Natural killer cell (primary cell): ENCODE data around the gene RASGEF1C. TPM values are rescaled to one million over a fixed set of nuclear protein-coding genes. Genes with fewer than 3 reads are reported as not detected.

ENCODE experiments used
- ATAC-seq, 3 donors: fragments of 150-1000 bp in 2 of 3; fragments of 200-7000 bp in 1 of 3; cut with Tn5 transposase; 1 replicate in 1 of 3; 2 replicates in 2 of 3; pipeline ENCODE4 v1.10.0; 2021; ENCODE audit warnings: mild to moderate bottlenecking in 2 of 3, moderate library complexity in 2 of 3
- DNase-seq, 2 donors: peaks; one replicate each; pipeline versions ENCODE4 v3.0.0 to v3.0.0-alpha.2; 2013 to 2021; ENCODE audit warnings: mixed read lengths in 1 of 2
- H3K27ac ChIP-seq: one replicate; pipeline ENCODE4 v1.5.1; 2013; ENCODE audit warnings: mild to moderate bottlenecking, low read length
- H3K27me3 ChIP-seq: one replicate; pipeline ENCODE4 v1.6.1; 2013; ENCODE audit warnings: low read length; ENCODE audit not compliant: control insufficient read depth, insufficient read depth
- H3K36me3 ChIP-seq: one replicate; pipeline ENCODE4 v1.6.1; 2013; ENCODE audit warnings: low read length; ENCODE audit not compliant: control insufficient read depth, insufficient read depth
- H3K4me1 ChIP-seq: one replicate; pipeline ENCODE4 v1.6.1; 2013; ENCODE audit warnings: low read length; ENCODE audit not compliant: control insufficient read depth, insufficient read depth
- H3K4me3 ChIP-seq: one replicate; pipeline ENCODE4 v1.5.1; 2013; ENCODE audit warnings: low read length
- H3K9me3 ChIP-seq: one replicate; pipeline ENCODE4 v1.6.1; 2013; ENCODE audit warnings: low read length; ENCODE audit not compliant: control insufficient read depth, insufficient read depth
- H3K27ac Mint-ChIP-seq, 2 donors: one replicate each; pipeline ENCODE4 v1.8.0; 2022; ENCODE audit warnings: mild to moderate bottlenecking in 2 of 2, mixed read lengths in 2 of 2, moderate library complexity in 1 of 2
- H3K27me3 Mint-ChIP-seq, 2 donors: one replicate each; pipeline ENCODE4 v1.8.0; 2022; ENCODE audit warnings: low read depth in 2 of 2, mixed read lengths in 2 of 2
- H3K36me3 Mint-ChIP-seq: one replicate; pipeline ENCODE4 v1.8.0; 2022; ENCODE audit warnings: mixed read lengths
- H3K4me1 Mint-ChIP-seq, 2 donors: one replicate each; pipeline ENCODE4 v1.8.0; 2022; ENCODE audit warnings: mixed read lengths in 2 of 2
- H3K4me3 Mint-ChIP-seq: one replicate; pipeline ENCODE4 v1.8.0; 2022; ENCODE audit warnings: mild to moderate bottlenecking, moderate library complexity, mixed read lengths
- H3K9me3 Mint-ChIP-seq, 2 donors: one replicate each; pipeline ENCODE4 v1.8.0; 2022; ENCODE audit warnings: mixed read lengths in 2 of 2
- WGBS: methylation state at CpG from one replicate; pipeline ENCODE4 v1.1.7; 2013; ENCODE audit warnings: missing lambda C conversion rate; ENCODE audit not compliant: insufficient coverage; 5-methylcytosine and 5-hydroxymethylcytosine counted together
- intact Hi-C: fragments of 100-400 bp; cut with micrococcal nuclease; formaldehyde crosslinking; loops from one replicate; pipeline ENCODE4 v1.14.2; 2022
- total RNA-seq, 4 donors: library from RNA; stranded (reverse); fragments of 120-200 nt in 1 of 4; gene quantifications; one replicate each; pipeline versions ENCODE4 v1.2.3 to v1.2.4, GENCODE V29; 2013 to 2022
- TF ChIP-seq, protein P1 (sequence below): fragments of 200-600 bp; IDR thresholded peaks from one replicate; pipeline ENCODE4 v1.8.0; 2022; ENCODE audit warnings: antibody characterized with exemption

Gene RASGEF1C
- total RNA-seq, 3 donors from 2014 or later (not counting 1 experiment from before 2014, with no cell fraction given), result not detected

- intact Hi-C loops, result no loop called here
- Mint-ChIP-seq H3K4me3 (no peak overlapping the region), H3K36me3 (no peaks in the 10 kb centered on the region)
These were observed 52.9 kb downstream of the RASGEF1C start for GRCh38 chr5:180156141-180156540.

DNA sequence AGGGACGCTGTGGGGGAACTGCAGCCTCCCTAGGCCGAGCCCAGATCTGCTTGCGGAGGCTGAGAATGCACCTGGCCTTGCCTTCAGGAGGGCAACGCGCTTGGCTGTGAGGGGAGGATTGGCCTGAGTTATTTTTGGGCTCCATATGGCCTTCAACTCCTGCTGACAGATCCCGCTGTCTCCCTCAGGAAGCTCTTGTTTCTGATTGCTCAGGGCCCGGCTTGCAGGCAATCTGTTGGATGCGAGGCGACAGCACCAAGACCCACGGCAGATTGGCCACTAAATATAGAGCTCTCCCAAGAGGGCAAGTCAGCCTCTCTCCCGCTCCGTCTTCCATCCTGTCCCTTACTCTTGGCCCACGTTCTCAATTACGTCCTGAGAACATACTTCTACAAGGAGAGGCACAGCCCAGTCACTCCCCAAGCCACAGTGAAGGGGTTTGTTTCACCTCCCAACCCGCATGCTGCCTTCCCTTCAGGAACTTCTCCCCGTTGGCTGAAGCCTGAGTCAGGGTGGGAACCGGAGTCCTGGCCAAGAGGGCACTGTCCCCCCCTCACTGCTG lies 53.6 kb downstream of the RASGEF1C start:
- Histone ChIP-seq H3K9me3 (no peaks in the 10 kb centered on the region), H3K4me3 (no peak overlapping the region), H3K27ac (no peak overlapping the region), H3K27me3 (no peaks in the 10 kb centered on the region), H3K4me1 (peaks cover 4% of the 10 kb centered on the region), H3K36me3 (no peaks in the 10 kb centered on the region)
- no peaks in the 10 kb centered on the region for H3K9me3 Mint-ChIP-seq
- peaks cover 0 to 5% of the 10 kb centered on the region in 2 donors for H3K27me3 Mint-ChIP-seq
- no peak for ATAC-seq
- intact Hi-C loops, result no loop called here
- H3K4me1 Mint-ChIP-seq, result peaks cover 0 to 2% of the 10 kb centered on the region in 2 donors
- WGBS, result 87% methylated on average over 17 of the region's 17 CpGs
- no peaks in the 10 kb centered on the region for H3K36me3 Mint-ChIP-seq
- no peak overlapping the region for H3K27ac Mint-ChIP-seq
- TF ChIP-seq, protein P1, sequence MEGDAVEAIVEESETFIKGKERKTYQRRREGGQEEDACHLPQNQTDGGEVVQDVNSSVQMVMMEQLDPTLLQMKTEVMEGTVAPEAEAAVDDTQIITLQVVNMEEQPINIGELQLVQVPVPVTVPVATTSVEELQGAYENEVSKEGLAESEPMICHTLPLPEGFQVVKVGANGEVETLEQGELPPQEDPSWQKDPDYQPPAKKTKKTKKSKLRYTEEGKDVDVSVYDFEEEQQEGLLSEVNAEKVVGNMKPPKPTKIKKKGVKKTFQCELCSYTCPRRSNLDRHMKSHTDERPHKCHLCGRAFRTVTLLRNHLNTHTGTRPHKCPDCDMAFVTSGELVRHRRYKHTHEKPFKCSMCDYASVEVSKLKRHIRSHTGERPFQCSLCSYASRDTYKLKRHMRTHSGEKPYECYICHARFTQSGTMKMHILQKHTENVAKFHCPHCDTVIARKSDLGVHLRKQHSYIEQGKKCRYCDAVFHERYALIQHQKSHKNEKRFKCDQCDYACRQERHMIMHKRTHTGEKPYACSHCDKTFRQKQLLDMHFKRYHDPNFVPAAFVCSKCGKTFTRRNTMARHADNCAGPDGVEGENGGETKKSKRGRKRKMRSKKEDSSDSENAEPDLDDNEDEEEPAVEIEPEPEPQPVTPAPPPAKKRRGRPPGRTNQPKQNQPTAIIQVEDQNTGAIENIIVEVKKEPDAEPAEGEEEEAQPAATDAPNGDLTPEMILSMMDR, result no peak
- no peak overlapping the region for H3K4me3 Mint-ChIP-seq
- DNase-seq, result no peak

More at GRCh38 chr5:180156141-180156540, 52.9 kb downstream of the RASGEF1C start:
- H3K4me1 Mint-ChIP-seq, result peaks cover 0 to 8% of the 10 kb centered on the region in 2 donors
- TF ChIP-seq, protein P1, result no peak
- no peak overlapping the region for H3K27ac ChIP-seq
- no peaks in the 10 kb centered on the region for H3K9me3 Mint-ChIP-seq
- H3K27me3 ChIP-seq, result no peaks in the 10 kb centered on the region
- peaks cover 0 to 11% of the 10 kb centered on the region in 2 donors for H3K27me3 Mint-ChIP-seq
- no peak for ATAC-seq
- DNase-seq, result no peak
- no peak overlapping the region for H3K27ac Mint-ChIP-seq
- no peak overlapping the region for H3K4me3 ChIP-seq
- no peaks in the 10 kb centered on the region for H3K9me3 ChIP-seq
- H3K4me1 ChIP-seq, result peaks cover 4% of the 10 kb centered on the region
- 90% methylated on average over 10 of the region's 10 CpGs for WGBS
- no peaks in the 10 kb centered on the region for H3K36me3 ChIP-seq

GRCh38 chr5:180154821-180155364 lies 54.1 kb downstream of the RASGEF1C start:
- H3K9me3 Mint-ChIP-seq, result no peaks in the 10 kb centered on the region
- DNase-seq, result no peak
- no peaks in the 10 kb centered on the region for H3K9me3 ChIP-seq
- intact Hi-C loops, result no loop called here
- no peak overlapping the region for H3K4me3 Mint-ChIP-seq
- ATAC-seq, result no peak
- no peaks in the 10 kb centered on the region for H3K36me3 ChIP-seq
- no peak overlapping the region for H3K27ac Mint-ChIP-seq
- H3K4me1 ChIP-seq, result no peaks in the 10 kb centered on the region
- TF ChIP-seq, protein P1, result no peak
- H3K4me1 Mint-ChIP-seq, result no peaks in the 10 kb centered on the region
- H3K36me3 Mint-ChIP-seq, result peaks cover 4% of the 10 kb centered on the region
- WGBS, result 89% methylated on average over 5 of the region's 5 CpGs
- no peak overlapping the region for H3K4me3 ChIP-seq
- no peaks in the 10 kb centered on the region for H3K27me3 ChIP-seq
- H3K27me3 Mint-ChIP-seq, result peaks cover 2 to 6% of the 10 kb centered on the region in 2 donors
- H3K27ac ChIP-seq, result no peak overlapping the region

DNA sequence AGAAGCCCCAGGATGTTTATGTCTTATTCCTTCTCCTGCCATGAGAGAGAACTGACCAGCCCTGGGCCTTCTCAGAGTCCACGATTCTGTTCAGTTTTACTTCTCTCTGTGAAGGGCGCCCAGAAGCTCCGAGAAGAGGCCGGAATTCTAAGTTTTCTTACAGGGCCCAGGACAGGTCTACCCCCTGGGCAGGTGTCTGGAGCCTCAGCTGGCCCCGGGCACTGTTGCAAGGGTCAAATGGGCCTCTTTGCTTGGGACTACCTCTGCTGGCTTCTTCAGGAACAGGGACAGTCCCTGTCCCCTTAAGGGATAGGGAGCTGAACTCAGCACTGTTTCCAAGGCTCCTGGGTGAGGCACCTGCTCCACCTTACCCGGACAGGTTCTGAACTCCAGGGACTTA lies 55.0 kb downstream of the RASGEF1C start:
- no peaks in the 10 kb centered on the region for H3K9me3 Mint-ChIP-seq
- Histone ChIP-seq H3K4me1 (no peaks in the 10 kb centered on the region), H3K27me3 (no peaks in the 10 kb centered on the region), H3K4me3 (no peak overlapping the region), H3K9me3 (no peaks in the 10 kb centered on the region), H3K36me3 (no peaks in the 10 kb centered on the region), H3K27ac (no peak overlapping the region)
- H3K4me3 Mint-ChIP-seq, result no peak overlapping the region
- H3K27ac Mint-ChIP-seq, result no peak overlapping the region
- H3K36me3 Mint-ChIP-seq, result peaks cover 8% of the 10 kb centered on the region
- 81% methylated on average over 6 of the region's 6 CpGs for WGBS
- no peak for ATAC-seq
- intact Hi-C loops, result no loop called here
- H3K27me3 Mint-ChIP-seq, result peaks cover 5 to 12% of the 10 kb centered on the region in 2 donors
- H3K4me1 Mint-ChIP-seq, result no peaks in the 10 kb centered on the region
- no peak for DNase-seq
- TF ChIP-seq, protein P1, result no peak
